DMS114 treated with DMSO at 0.1 percent for 48 hours (cell line): ENCODE results near the gene TMEM14B.
"Not testable (repeated sequence)": the region's sequence is repeated elsewhere in the genome, so short reads cannot be mapped to it uniquely, and the experiment has no call there.

Experiments used
- DNase-seq: peaks from one replicate; lab custom pipeline; 2025; ENCODE audit not compliant: unreplicated experiment; lab: John Stamatoyannopoulos, UW

TMEM14B gene

DNA sequence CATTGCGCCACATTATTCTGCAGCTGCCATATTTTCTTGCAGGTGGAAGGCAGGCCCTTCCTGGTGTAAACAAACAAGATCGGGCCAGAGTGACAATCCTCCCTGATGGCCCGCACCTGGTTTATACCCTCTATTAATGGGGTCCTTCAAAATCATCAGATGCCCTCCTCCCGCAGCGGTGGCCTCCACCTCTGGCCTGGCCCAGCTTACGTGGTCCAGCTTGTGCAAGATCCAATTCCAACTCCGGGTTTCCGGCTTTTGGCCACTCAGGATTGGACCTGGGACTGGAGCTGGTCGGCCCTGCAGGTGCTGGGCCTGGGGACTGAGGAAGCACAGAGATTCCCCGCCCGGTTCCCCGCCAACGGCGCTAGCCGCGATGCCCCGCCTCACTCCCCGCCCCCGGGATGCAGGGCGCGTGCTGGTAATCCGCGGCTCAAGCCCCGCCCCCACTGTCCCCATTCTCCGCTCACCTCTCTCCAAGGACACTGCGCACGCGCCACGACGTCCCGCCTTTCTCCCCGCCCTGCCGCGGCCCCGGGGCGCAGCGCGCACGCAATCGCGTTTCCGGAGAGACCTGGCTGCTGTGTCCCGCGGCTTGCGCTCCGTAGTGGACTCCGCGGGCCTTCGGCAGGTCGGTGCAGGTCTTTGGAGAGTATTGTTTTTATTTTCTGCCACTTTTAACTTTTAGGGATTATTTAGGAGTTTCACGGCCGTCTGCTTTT, at the start of gene TMEM14B:
TMEM14B (plus strand) TSS at position 555 of the 722 bp plus-strand sequence. CDS start 1,441 bp downstream, outside the sequence.
- DNase-seq = peak; percentile 98

DNA sequence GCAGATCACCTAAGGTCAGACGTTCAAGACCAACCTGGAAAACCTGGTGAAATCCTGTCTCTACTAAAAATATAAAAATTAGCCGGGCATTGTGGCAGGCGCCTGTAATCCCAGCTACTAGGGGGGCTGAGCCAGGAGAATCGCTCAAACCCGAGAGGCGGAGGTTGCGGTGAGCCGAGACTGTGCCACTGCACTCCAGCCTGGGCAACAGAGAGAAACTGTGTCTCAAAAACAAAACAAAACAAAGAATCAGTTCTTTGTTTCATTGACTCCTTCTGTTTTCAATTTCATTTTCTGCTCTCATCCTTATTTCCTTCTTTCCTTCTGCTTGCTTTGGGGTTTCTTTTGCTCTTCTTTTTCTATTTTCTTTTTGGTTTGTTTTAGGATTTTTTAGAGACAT, 33.6 kb upstream of the TMEM14B start:
- no peak for DNase-seq

GRCh38 chr6:10719296-10719963, 28.2 kb upstream of the TMEM14B start:
- peak; percentile 28 for DNase-seq

GRCh38 chr6:10719964-10720264, 27.7 kb upstream of the TMEM14B start:
- DNase-seq = no peak

GRCh38 chr6:10720265-10720959, 27.2 kb upstream of the TMEM14B start:
- DNase-seq = no peak

DNA sequence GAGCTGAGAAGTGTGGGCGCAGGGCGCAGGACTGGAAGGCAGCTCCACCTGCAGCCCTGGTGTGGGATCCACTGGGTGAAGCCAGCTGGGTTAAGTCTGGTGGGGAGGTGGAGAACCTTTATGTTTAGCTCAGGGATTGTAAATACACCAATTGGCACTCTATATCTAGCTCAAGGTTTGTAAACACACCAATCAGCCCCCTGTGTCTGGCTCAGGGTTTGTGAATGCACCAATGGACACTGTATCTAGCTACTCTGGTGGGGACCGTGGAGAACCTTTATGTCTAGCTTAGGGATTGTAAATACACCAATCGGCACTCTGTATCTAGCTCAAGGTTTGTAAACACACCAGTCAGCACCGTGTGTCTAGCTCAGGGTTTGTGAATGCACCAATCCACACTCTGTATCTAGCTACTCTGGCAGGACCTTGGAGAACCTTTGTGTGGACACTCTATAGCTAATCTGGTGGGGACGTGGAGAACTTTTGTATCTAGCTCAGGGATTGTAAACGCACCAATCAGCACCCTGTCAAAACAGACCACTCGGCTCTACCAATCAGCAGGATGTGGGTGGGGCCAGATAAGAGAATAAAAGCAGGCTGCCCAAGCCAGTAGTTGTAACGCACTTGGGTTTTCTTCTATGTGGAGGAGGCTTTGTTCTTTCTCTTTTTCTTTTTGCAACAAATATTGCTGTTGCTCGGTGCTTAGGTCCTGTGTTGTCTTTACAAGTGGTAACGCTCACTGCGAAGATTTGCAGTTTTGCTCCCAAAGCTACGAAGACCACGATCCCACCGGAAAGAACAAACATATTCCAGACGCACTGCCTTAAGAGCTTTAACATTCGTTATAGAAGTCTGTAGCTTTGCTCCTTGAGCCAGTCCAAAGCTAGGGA, 26.4 kb upstream of the TMEM14B start:
- DNase-seq = not testable (repeated sequence)

GRCh38 chr6:10721850-10722569, 25.6 kb upstream of the TMEM14B start:
- DNase-seq = no peak

GRCh38 chr6:10722570-10722819, 25.1 kb upstream of the TMEM14B start:
- no peak for DNase-seq

DNA sequence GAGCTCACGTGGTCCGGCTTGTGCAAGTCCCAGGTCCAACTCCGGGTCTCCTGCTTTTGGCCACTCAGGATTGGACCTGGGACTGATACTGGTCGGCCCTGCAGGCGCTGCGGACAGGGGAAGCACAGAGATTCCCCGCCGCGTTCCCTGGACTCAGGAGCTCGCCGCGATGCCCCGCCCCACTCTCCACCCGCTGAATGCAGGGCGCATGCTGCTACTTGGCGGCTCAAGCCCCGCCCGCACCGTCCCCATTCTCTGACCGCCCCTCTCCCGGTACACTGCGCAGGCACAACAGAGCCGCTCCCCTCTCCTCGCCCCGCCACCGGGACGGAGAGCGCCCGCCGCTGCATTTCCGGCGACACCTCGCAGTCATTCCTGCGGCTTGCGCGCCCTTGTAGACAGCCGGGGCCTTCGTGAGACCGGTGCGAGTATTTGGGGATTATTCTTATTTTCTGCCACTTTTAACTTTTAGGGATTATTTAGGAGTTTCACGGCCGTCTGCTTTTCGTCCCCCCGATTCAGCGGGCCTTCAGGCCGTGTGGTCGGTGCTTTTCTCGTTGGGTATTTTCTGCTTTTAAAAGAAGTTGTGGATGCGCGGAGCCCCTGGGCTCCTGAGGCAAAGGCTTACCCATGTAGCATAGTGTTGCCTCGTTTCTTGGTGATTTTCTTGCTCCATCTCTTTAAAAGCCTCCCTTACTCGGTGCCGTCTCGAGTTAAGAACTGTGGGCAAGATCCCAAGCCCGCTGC, 24.6 kb upstream of the TMEM14B start, which contains the start of gene TMEM14C:
TMEM14C (plus strand) TSS at position 251 of the 747 bp plus-strand sequence. CDS start 1,544 bp downstream, outside the sequence.
- DNase-seq = peak; percentile 96

DNA sequence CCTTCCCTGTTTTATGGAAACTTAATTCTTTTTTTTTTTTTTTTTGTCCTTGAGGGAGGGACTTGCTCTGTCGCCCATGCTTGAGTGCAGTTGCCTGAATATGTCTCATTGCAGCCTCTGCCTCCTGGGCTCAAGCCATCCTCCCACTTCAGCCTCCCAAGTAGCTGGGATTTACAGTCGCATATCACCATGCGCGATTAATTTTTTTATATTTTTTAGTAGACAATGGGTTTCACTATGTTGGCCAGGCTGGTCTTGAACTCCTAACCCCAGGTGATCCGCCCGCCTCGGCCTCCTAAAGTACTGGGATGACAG, 24.1 kb upstream of the TMEM14B start:
- no peak for DNase-seq

GRCh38 chr6:10725044-10725443, 22.6 kb upstream of the TMEM14B start:
- no peak for DNase-seq

GRCh38 chr6:10725716-10726115, 21.9 kb upstream of the TMEM14B start:
- DNase-seq = no peak

DNA sequence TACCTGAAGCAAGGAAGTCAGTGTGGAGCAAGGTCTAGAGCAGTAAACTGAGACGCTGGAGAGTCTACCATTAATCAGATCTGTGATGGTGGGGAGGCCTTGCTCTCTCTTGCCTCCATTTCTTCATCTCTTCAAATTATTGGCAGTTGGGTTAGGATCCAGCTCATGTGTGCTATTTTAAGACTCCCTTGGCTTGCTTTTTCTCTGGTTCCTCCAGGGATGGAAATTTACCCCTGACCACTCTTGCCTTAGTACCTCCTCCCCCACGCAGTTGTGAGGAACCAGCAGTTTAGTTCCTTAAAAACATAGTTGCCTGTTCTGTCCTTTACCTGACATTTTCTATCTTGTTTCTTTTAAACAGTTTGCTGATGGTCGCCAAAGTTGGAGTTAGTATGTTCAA, 17.4 kb upstream of the TMEM14B start:
- DNase-seq = no peak

- DNase-seq = no peak
Measured at GRCh38 chr6:10733151-10733715, 14.4 kb upstream of the TMEM14B start.

DNA sequence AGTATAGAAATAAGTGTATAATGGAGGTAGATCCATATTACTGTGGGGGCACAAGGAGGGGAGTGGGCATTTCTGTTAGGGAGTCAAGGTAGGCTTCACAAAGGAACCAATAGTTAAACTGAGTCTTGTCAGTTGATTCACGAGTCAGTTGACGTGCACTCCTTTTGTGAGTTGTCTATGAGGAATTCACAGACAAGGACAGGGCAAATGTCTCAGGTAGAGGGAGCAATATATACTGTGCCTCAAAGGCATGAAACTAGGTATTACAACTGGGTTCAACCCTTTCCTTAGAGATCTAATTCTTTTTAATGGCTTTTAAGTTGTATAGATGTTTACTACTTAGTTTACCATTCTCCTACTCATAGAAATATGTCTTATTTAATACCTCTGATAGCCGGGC, 13.7 kb upstream of the TMEM14B start:
- DNase-seq = no peak

GRCh38 chr6:10736731-10737130, 10.9 kb upstream of the TMEM14B start:
- DNase-seq = no peak

GRCh38 chr6:10740061-10740460, 7.5 kb upstream of the TMEM14B start:
- no peak for DNase-seq

DNA sequence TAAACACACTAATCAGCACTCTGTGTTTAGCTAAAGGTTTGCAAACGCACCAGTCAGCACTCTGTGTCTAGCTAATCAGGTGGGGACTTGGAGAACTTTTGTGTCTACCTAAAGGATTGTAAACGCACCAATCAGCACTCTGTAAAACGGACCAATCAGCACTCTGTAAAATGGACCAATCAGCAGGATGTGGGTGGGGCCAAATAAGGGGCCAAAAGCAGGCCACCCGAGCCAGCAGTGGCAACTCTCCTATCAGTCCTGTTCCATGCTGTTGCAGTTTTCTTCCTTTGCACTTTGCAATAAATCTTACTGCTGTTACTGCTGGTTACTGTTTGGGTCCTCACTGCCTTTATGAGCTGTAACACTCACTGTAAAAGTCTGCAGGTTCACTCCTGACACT, 6.0 kb upstream of the TMEM14B start:
- not testable (repeated sequence) for DNase-seq

GRCh38 chr6:10742251-10742650, 5.4 kb upstream of the TMEM14B start:
- DNase-seq = no peak

- DNase-seq = no peak
Measured at GRCh38 chr6:10743515-10743914, 4.1 kb upstream of the TMEM14B start.
